ENCODE measurements around the gene CCDC27. TPM values are rescaled to one million over a fixed set of nuclear protein-coding genes. Genes with fewer than 3 reads are reported as not detected.

The CCDC27 gene
- total and polyA plus RNA-seq, 2 of the 8 experiments (the other 6 are each of a cell fraction or from before 2014, with no cell fraction given), result 0.15 TPM; not detected in 1

DNA sequence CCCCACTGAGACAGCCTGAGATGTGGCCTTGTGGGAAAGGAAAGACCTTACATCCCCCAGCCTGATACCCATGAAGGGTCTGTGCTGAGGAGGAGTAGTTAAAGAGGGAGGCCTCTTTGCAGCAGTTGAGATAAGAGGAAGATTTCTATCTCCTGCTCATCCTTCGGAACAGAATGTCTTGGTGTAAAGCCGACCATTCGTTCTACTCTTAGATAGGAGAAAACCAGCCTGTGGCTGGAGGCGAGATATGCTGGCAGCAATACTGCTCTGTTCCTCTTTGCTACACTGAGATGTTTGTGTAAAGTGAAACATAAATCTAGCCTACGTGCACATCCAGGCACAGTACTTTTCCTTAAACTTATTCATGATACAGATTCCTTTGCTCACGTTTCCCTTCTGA, 1.5 kb upstream of the CCDC27 start:
- ChIA-PET POLR2A (ENCODE audit: partially characterized antibody) (no interaction called here), CTCF (ENCODE audit: partially characterized antibody) (no interaction called here)
- H4K5ac ChIP-seq (ENCODE audit: insufficient read length, low read depth, low read length), result no peak overlapping the region
- H2BK20ac ChIP-seq (ENCODE audit: low read length), result no peak overlapping the region
- H2BK5ac ChIP-seq (ENCODE audit: low read depth, low read length), result no peak overlapping the region
- no peak overlapping the region for H2AK5ac ChIP-seq (ENCODE audit: low read depth, low read length)
- no peak overlapping the region for H2BK120ac ChIP-seq (replicated peaks; ENCODE audit: low read depth, low read length)
- no peak for TF ChIP-seq BCL11A (IDR thresholded peaks at IDR 0.05; ENCODE audit: low read depth in 2 of 2, low read length in 2 of 2)
- TF ChIP-seq HDAC2 (IDR thresholded peaks at IDR 0.05; ENCODE audit: borderline replicate concordance in 1 of 2, low read depth in 2 of 2, low read length in 2 of 2), result no peak
- TF ChIP-seq ATF2 (IDR thresholded peaks at IDR 0.05; ENCODE audit: low read length), result no peak
- no peak for TF ChIP-seq SRF (IDR thresholded peaks at IDR 0.05; ENCODE audit: low read depth, low read length)
- no peak for TF ChIP-seq CEBPB (IDR thresholded peaks at IDR 0.05; ENCODE audit: low read depth, low read length)
- TF ChIP-seq SIX5 (IDR thresholded peaks at IDR 0.05; ENCODE audit: low read depth, low read length), result no peak
- TF ChIP-seq RAD21 (IDR thresholded peaks at IDR 0.05 in 1 of 2, conservative IDR thresholded peaks at IDR 0.05 in 1 of 2; ENCODE audit: low read depth in 2 of 2, low read length in 2 of 2), result no peak
- TF ChIP-seq, protein P1, sequence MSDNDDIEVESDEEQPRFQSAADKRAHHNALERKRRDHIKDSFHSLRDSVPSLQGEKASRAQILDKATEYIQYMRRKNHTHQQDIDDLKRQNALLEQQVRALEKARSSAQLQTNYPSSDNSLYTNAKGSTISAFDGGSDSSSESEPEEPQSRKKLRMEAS (IDR thresholded peaks at IDR 0.05), result no peak
- no peak overlapping the region for H3K56ac ChIP-seq (replicated peaks; ENCODE audit: insufficient read length, low read depth, low read length)
- WGBS, 2 experiments (ENCODE audit: extremely low coverage in 1 of 2, insufficient coverage in 1 of 2, insufficient read length in 1 of 2, insufficient replicate concordance in 2 of 2, low coverage in 1 of 2, low lambda C conversion rate in 2 of 2, missing lambda C conversion rate in 1 of 2), result 84% methylated on average over 6 of the region's 6 CpGs; no CpG with 5 or more reads in 1 of the 2 experiments
- H3K23ac ChIP-seq (ENCODE audit: insufficient read length), result no peak overlapping the region
- H3K9me3 ChIP-seq (ENCODE audit: insufficient read depth in 2 of 2, low read depth in 1 of 2, low read length in 1 of 2), result no peaks in the 10 kb centered on the region; a peak in 1 of 4 replicates
- peaks cover 4% of the 10 kb centered on the region; the same call in 1 of the 2 replicates for H3K79me1 ChIP-seq (ENCODE audit: low read depth, low read length)
- no peak overlapping the region for H3K4me3 ChIP-seq (ENCODE audit: extremely low read depth in 1 of 4, insufficient read depth in 2 of 4, low read depth in 3 of 4, low read length in 4 of 4)
- H4K8ac ChIP-seq (ENCODE audit: extremely low read depth, insufficient read depth, low read length), result no peak overlapping the region
- no peaks in the 10 kb centered on the region for H3K36me3 ChIP-seq (ENCODE audit: control insufficient read depth in 2 of 4, insufficient read depth in 4 of 4, low read length in 3 of 4)
- no peak overlapping the region for H3K4ac ChIP-seq (replicated peaks; ENCODE audit: insufficient read length, low read depth, low read length)
- H3K23me2 ChIP-seq (ENCODE audit: low read depth, low read length), result peaks cover 10% of the 10 kb centered on the region
- peaks cover 3 to 5% of the 10 kb centered on the region in 2 experiments for H4K20me1 ChIP-seq (replicated peaks in 1 of 2; ENCODE audit: control insufficient read depth in 1 of 2, insufficient read depth in 2 of 2, low read length in 2 of 2)
- no peak overlapping the region for H3K27ac ChIP-seq (ENCODE audit: low read depth, low read length)
- no peak overlapping the region for H2BK15ac ChIP-seq (ENCODE audit: low read length)
- FAIRE-seq (no peak), DNase-seq (ENCODE audit: low read depth in 1 of 2, low spot score in 2 of 2) (no peak)
- no peak overlapping the region for H2BK12ac ChIP-seq (ENCODE audit: low read depth, low read length)
- peaks cover 0 to 8% (median 6%) of the 10 kb centered on the region in 4 experiments; a peak in 5 of 7 replicates for H3K4me1 ChIP-seq (replicated peaks in 1 of 4; ENCODE audit: control insufficient read depth in 3 of 4, insufficient read depth in 4 of 4, low read length in 3 of 4)
- H3K14ac ChIP-seq (ENCODE audit: insufficient read length), result no peak overlapping the region
- H3K9ac ChIP-seq (replicated peaks in 1 of 4; ENCODE audit: extremely low read depth in 1 of 4, low read depth in 3 of 4, low read length in 3 of 4), result no peak overlapping the region
- H3K27me3 ChIP-seq (replicated peaks in 1 of 4; ENCODE audit: control insufficient read depth in 3 of 4, extremely low read depth in 1 of 4, insufficient read depth in 3 of 4, low read length in 3 of 4), result peaks cover 0 to 3% (median 0%) of the 10 kb centered on the region in 4 experiments; a peak in 5 of 7 replicates
- no peak overlapping the region for H4K91ac ChIP-seq (replicated peaks; ENCODE audit: insufficient read length, low read length)
- H2AFZ ChIP-seq (ENCODE audit: low read length), result no peak overlapping the region
- no peak overlapping the region for H3K18ac ChIP-seq (ENCODE audit: extremely low read depth, low read length)
- H3K4me2 ChIP-seq (ENCODE audit: insufficient read depth in 1 of 2, low read depth in 2 of 2, low read length in 2 of 2), result no peak overlapping the region
- peaks cover 0 to 4% of the 10 kb centered on the region in 2 experiments; a peak in 1 of 4 replicates for H3K79me2 ChIP-seq (ENCODE audit: control insufficient read depth in 1 of 2, insufficient read depth in 2 of 2, low read length in 2 of 2)

All from H1 (cell line).